B cell (primary cell): ENCODE measurements around the gene PACC1. TPM values are rescaled to one million over a fixed set of nuclear protein-coding genes. Genes with fewer than 3 reads are reported as not detected.
A peak's percentile ranks its signal among the peaks of the same experiment; 100 is the strongest.

Experiments used
- ATAC-seq: fragments of 200-7000 bp; cut with Tn5 transposase; one replicate; pipeline ENCODE4 v1.10.0; 2021; ENCODE audit warnings: low read depth, mild to moderate bottlenecking, moderate number of reproducible peaks, moderate library complexity
- CTCF ChIA-PET: fragments of 350-600 bp; sonication (Branson Sonifier 250); formaldehyde crosslinking; loops from one replicate; lab custom pipeline; 2021; ENCODE audit warnings: antibody characterized with exemption, inconsistent platforms; lab: Charles Lee
- POLR2A ChIA-PET: fragments of 350-600 bp; sonication (Branson Sonifier 250); formaldehyde crosslinking; loops from one replicate; lab custom pipeline; 2021; ENCODE audit warnings: antibody characterized with exemption; lab: Charles Lee
- DNase-seq: peaks from one replicate; pipeline ENCODE4 v3.0.0; 2013
- H2AFZ ChIP-seq: 2 replicates; pipeline ENCODE4 v1.6.1; 2012; ENCODE audit warnings: mild to moderate bottlenecking, low read depth, low read length; ENCODE audit not compliant: insufficient read depth, poor library complexity, severe bottlenecking
- H3K27ac ChIP-seq, 2 donors: 1 replicate in 1 of 2; 2 replicates in 1 of 2; pipeline ENCODE4 v1.5.1; 2012 to 2013; ENCODE audit warnings: low read length in 2 of 2, mild to moderate bottlenecking in 2 of 2, moderate library complexity in 1 of 2
- H3K27me3 ChIP-seq, 4 experiments: fragments of 200-600 bp in 1 of 4; sonication (generic) in 1 of 4; replicated peaks in 1 of 4; 1 replicate in 2 of 4; 2 replicates in 2 of 4; pipeline versions ENCODE4 v1.6.1 to v1.7.0; 2013 to 2016; ENCODE audit warnings: low read length in 3 of 4, mild to moderate bottlenecking in 2 of 4, mixed read lengths in 1 of 4, moderate library complexity in 1 of 4; ENCODE audit not compliant: insufficient read depth in 4 of 4, control insufficient read depth in 3 of 4; ENCODE audit errors: control extremely low read depth in 1 of 4
- H3K36me3 ChIP-seq, 2 experiments: replicated peaks in 1 of 2; 1 replicate in 1 of 2; 2 replicates in 1 of 2; pipeline versions ENCODE4 v1.6.1 to v1.7.1; 2013; ENCODE audit warnings: low read length in 1 of 2; ENCODE audit not compliant: insufficient read depth in 2 of 2, control insufficient read depth in 1 of 2; ENCODE audit errors: control extremely low read depth in 1 of 2, extremely low read depth in 1 of 2
- H3K4me1 ChIP-seq, 2 donors: fragments of 200-600 bp in 1 of 2; sonication (generic) in 1 of 2; 1 replicate in 1 of 2; 2 replicates in 1 of 2; pipeline versions ENCODE4 v1.5.1 to v1.6.1; 2013 to 2017; ENCODE audit warnings: low read length in 2 of 2; ENCODE audit not compliant: control insufficient read depth in 2 of 2, insufficient read depth in 2 of 2
- H3K4me2 ChIP-seq: replicated peaks from 2 replicates; pipeline ENCODE3; 2012; ENCODE audit warnings: mild to moderate bottlenecking, low read depth, low read length; ENCODE audit not compliant: poor library complexity, severe bottlenecking
- H3K4me3 ChIP-seq, 5 experiments: fragments of 200-600 bp in 1 of 5; sonication (generic) in 1 of 5; 1 replicate in 3 of 5; 2 replicates in 2 of 5; pipeline versions ENCODE4 v1.5.1 to v1.7.0; 2011 to 2016; ENCODE audit warnings: low read length in 4 of 5, mild to moderate bottlenecking in 4 of 5, low read depth in 2 of 5, control low read depth in 1 of 5, moderate library complexity in 1 of 5; ENCODE audit not compliant: insufficient read depth in 1 of 5; ENCODE audit errors: control extremely low read depth in 1 of 5, extremely low read depth in 1 of 5
- H3K79me2 ChIP-seq: fragments of 200-600 bp; sonication (generic); one replicate; pipeline ENCODE4 v1.6.0; 2016; ENCODE audit warnings: low read length; ENCODE audit not compliant: control insufficient read depth, insufficient read depth
- H3K9ac ChIP-seq: fragments of 200-600 bp; sonication (generic); 2 replicates; pipeline ENCODE4 v1.6.1; 2017; ENCODE audit warnings: mild to moderate bottlenecking, low read length, moderate library complexity
- H3K9me3 ChIP-seq, 3 donors: one replicate each; pipeline versions ENCODE4 v1.6.1 to v1.7.1; 2013; ENCODE audit warnings: low read length in 2 of 3; ENCODE audit not compliant: control insufficient read depth in 2 of 3, insufficient read depth in 1 of 3; ENCODE audit errors: control extremely low read depth in 1 of 3
- H4K20me1 ChIP-seq: 2 replicates; pipeline ENCODE4 v1.6.0; 2012; ENCODE audit warnings: mild to moderate bottlenecking, low read length; ENCODE audit not compliant: insufficient read depth, control insufficient read depth, poor library complexity, severe bottlenecking
- H3K27ac Mint-ChIP-seq: one replicate; pipeline ENCODE4 v1.8.0; 2021; ENCODE audit warnings: mixed read lengths
- H3K27me3 Mint-ChIP-seq: one replicate; pipeline ENCODE4 v1.8.0; 2021; ENCODE audit warnings: mixed read lengths
- H3K4me1 Mint-ChIP-seq: one replicate; pipeline ENCODE4 v1.8.0; 2021; ENCODE audit warnings: mixed read lengths
- H3K4me3 Mint-ChIP-seq: one replicate; pipeline ENCODE4 v1.8.0; 2021; ENCODE audit warnings: mixed read lengths
- H3K9me3 Mint-ChIP-seq: one replicate; pipeline ENCODE4 v1.8.0; 2022; ENCODE audit warnings: mixed read lengths; ENCODE audit not compliant: insufficient read depth
- EZH2 ChIP-seq: IDR thresholded peaks from 2 replicates; pipeline ENCODE4 v1.6.1; 2012; ENCODE audit warnings: borderline replicate concordance, low read depth, mild to moderate bottlenecking, moderate library complexity, low read length; ENCODE audit not compliant: insufficient read depth, poor library complexity, severe bottlenecking
- WGBS: methylation state at CpG from one replicate; pipeline ENCODE4 v1.1.5; 2013; ENCODE audit warnings: missing lambda C conversion rate; ENCODE audit not compliant: insufficient coverage; 5-methylcytosine and 5-hydroxymethylcytosine counted together
- intact Hi-C: fragments of 100-400 bp; cut with micrococcal nuclease; formaldehyde crosslinking; loops from one replicate; pipeline ENCODE4 v1.10.0; 2022
- polyA plus RNA-seq: library from polyadenylated mRNA; depleted of rRNA; stranded (reverse); fragments of >200 nt; gene quantifications from 2 replicates; pipeline ENCODE4 v1.2.3, GENCODE V29; 2012
- total RNA-seq, 2 donors: library from RNA; stranded (reverse); fragments of 120-200 nt in 1 of 2; gene quantifications; 1 replicate in 1 of 2; 2 replicates in 1 of 2; pipeline versions ENCODE4 v1.2.3 to v1.2.4, GENCODE V29; 2013 to 2022
- TF ChIP-seq, protein P1 (sequence below): fragments of 200-600 bp; IDR thresholded peaks from one replicate; pipeline ENCODE4 v1.8.0; 2022; ENCODE audit warnings: antibody characterized with exemption, mild to moderate bottlenecking

PACC1 gene
- total and polyA plus RNA-seq, 2 donors (not counting 1 experiment from before 2014, with no cell fraction given): 15.9 to 18.3 TPM

DNA sequence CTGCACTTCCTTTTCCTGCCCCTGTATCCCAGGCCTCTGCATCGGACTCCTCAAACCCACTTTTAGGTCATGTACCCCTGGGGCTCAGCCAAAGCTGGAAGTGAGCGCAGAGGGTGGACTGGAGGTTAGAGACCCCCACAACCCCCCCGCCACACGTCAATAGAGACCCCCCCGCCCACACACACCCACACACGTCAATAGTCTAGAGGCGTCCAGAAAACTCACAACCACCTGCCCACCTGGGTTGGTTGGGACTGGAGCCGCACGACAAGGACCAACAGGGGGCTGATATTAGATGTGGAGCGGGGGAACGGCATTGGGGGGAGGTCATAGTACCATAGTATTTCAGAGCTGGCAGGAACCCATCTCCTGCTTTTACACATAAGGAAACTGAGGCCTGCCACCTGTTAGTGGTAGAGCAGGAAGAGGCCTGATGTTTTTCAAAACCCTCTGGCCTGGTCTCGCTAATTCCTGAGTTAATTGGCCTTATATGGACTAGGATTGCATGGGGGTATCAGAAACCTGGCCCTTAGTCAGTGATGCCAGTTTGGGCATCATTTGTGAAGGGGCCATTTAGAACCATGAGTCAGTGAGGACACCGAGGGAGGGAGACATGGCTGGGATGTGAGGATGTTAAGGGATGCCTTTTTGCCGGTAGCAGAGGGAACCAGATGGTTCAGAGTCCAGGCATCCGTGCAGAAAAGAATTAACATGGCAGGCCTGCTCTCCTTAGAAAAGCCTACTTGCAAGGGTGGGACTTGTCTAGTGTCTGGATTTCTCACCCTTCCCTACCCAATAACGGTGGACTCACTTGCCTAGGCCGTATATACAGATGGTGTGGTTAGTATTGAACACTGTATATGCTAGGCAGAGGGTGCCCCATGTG is 19.1 kb upstream of the PACC1 start:
- Mint-ChIP-seq H3K4me1 (peaks cover 25% of the 10 kb centered on the region), H3K27me3 (no peaks in the 10 kb centered on the region), H3K27ac (peak overlapping the region; percentile 37), H3K9me3 (no peaks in the 10 kb centered on the region), H3K4me3 (peak overlapping the region; percentile 82)
- ChIA-PET CTCF (interaction anchor here (1.3 to 2.1 kb wide), 3 partner anchors 22 to 753 kb away, joined by 4 to 6 read pairs (median 6); no protein-coding TSS in a partner anchor), POLR2A (interaction anchor here (1.6 kb wide), 1 partner anchor 19 kb away, joined by 5 read pairs; the partner anchor contains the start of gene PACC1)
- intact Hi-C loops: loop anchor here (5.0 kb wide), 2 partner anchors 123 to 147 kb away; partner anchors contain the start of gene PPP2R5A
- Histone ChIP-seq H3K4me2 (peak overlapping the region; percentile 91), H3K27ac (peak overlapping the region in 1 of 2 donors; percentile 65), H3K27me3 (no peaks in the 10 kb centered on the region), H3K4me1 (peaks cover 12 to 15% of the 10 kb centered on the region in 2 donors), H3K4me3 (peak overlapping the region in 4 of 5 experiments; percentile 43 to 82 (median 63)), H3K79me2 (peaks cover 18% of the 10 kb centered on the region), H3K9me3 (no peaks in the 10 kb centered on the region), H3K9ac (peak overlapping the region; percentile 80), H3K36me3 (no peaks in the 10 kb centered on the region), H2AFZ (peak overlapping the region; percentile 82), H4K20me1 (no peaks in the 10 kb centered on the region)
- DNase-seq (no peak), ATAC-seq (no peak)
- WGBS: 100% methylated on average over 4 of the region's 17 CpGs
- TF ChIP-seq, protein P1, sequence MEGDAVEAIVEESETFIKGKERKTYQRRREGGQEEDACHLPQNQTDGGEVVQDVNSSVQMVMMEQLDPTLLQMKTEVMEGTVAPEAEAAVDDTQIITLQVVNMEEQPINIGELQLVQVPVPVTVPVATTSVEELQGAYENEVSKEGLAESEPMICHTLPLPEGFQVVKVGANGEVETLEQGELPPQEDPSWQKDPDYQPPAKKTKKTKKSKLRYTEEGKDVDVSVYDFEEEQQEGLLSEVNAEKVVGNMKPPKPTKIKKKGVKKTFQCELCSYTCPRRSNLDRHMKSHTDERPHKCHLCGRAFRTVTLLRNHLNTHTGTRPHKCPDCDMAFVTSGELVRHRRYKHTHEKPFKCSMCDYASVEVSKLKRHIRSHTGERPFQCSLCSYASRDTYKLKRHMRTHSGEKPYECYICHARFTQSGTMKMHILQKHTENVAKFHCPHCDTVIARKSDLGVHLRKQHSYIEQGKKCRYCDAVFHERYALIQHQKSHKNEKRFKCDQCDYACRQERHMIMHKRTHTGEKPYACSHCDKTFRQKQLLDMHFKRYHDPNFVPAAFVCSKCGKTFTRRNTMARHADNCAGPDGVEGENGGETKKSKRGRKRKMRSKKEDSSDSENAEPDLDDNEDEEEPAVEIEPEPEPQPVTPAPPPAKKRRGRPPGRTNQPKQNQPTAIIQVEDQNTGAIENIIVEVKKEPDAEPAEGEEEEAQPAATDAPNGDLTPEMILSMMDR: no peak
- TF ChIP-seq EZH2: no peak
